Parietal lobe (tissue), 1 donor: ENCODE data around the gene MXI1. TPM values are rescaled to one million over a fixed set of nuclear protein-coding genes. Genes with fewer than 3 reads are reported as not detected.

ENCODE experiments used
- total RNA-seq: library from RNA; depleted of rRNA; stranded (reverse); fragments of >200 nt; gene quantifications from one replicate; pipeline ENCODE4 v1.2.3, GENCODE V29; 2014

Gene MXI1
- 57.0 TPM for total RNA-seq

GRCh38 chr10:110207011-110207804, at the start of gene MXI1:
Gene MXI1, plus strand, starts transcription at chr10:110207605. Its CDS starts 204 bp downstream, at chr10:110207809.

DNA sequence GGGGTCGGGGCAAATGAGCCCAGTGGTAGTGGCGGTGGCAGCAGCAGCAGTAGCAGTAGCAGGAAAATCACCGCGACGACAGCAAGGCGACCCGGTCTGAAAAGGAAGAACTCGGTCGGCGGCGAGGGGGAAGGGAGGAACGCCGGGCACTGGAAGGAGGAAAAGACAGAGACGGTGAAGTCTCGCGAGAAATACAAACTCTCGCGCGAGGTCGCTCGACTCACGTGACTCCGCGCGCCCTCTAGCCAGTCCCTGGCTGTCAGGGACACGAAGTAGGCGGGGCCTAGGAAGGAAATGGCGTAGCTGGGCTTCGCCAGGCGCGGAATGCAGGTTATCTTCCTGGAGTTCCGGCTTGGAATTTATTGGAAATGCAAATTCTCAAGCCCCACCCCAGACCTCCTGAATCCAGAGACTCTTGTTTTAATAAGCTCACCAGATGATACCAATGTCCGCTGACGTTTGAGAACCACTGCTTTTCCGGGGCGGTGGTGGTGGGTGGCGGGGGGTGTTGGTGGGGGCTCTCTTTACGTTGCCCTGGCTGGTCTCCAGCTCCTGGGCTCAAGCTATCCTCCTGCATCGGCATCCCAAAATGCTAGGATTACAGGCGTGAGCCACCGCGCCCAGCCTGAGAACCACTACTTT, 97.5 kb downstream of the MXI1 start, which contains the start of gene SMNDC1:
Gene SMNDC1, minus strand, starts transcription at position 141 of the 642 bp plus-strand sequence. CDS start 1,333 bp downstream, outside the sequence.

Other genes starting within 250 kb of the MXI1 start
- 118 TPM for gene ADD3, start 199.6 kb upstream of the MXI1 start, total RNA-seq
- gene SMNDC1, start 97.3 kb downstream of the MXI1 start, total RNA-seq: 15.7 TPM